ENCODE data around the gene ARHGAP20.

ARHGAP20 gene

DNA sequence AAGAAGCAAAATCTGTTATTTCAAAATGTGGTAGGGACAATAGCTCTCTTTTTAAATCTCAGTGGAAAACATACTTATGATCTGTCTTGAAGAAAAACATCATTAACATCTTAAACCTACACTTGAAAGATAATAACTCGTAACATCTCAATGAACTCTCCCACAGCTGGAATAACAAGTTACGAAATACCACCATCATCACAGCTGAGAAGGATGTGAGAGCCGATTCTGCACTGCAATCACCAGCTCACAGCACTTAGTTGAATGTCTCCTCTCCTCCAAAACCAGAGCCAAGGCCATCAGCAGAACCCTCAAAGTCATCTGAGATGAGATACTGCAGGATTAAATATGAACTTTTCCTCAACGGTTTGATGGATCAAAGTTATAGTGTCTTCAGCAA is 124.3 kb downstream of the ARHGAP20 start:
- no peak for ATAC-seq
- TF ChIP-seq, protein P1, sequence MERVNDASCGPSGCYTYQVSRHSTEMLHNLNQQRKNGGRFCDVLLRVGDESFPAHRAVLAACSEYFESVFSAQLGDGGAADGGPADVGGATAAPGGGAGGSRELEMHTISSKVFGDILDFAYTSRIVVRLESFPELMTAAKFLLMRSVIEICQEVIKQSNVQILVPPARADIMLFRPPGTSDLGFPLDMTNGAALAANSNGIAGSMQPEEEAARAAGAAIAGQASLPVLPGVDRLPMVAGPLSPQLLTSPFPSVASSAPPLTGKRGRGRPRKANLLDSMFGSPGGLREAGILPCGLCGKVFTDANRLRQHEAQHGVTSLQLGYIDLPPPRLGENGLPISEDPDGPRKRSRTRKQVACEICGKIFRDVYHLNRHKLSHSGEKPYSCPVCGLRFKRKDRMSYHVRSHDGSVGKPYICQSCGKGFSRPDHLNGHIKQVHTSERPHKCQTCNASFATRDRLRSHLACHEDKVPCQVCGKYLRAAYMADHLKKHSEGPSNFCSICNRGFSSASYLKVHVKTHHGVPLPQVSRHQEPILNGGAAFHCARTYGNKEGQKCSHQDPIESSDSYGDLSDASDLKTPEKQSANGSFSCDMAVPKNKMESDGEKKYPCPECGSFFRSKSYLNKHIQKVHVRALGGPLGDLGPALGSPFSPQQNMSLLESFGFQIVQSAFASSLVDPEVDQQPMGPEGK (CRISPR knock-in tag; IDR thresholded peaks at IDR 0.05; ENCODE audit: borderline replicate concordance): no peak
- TF ChIP-seq ARNTL (CRISPR knock-in tag; IDR thresholded peaks at IDR 0.05; ENCODE audit: borderline replicate concordance, low read depth) (no peak), TOX (CRISPR knock-in tag; IDR thresholded peaks at IDR 0.05; ENCODE audit: borderline replicate concordance) (no peak), ZFP3 (CRISPR knock-in tag; IDR thresholded peaks at IDR 0.05) (no peak), GLIS3 (CRISPR knock-in tag; IDR thresholded peaks at IDR 0.05) (no peak), ZFP30 (CRISPR knock-in tag; IDR thresholded peaks at IDR 0.05) (no peak)
- TF ChIP-seq, protein P2, sequence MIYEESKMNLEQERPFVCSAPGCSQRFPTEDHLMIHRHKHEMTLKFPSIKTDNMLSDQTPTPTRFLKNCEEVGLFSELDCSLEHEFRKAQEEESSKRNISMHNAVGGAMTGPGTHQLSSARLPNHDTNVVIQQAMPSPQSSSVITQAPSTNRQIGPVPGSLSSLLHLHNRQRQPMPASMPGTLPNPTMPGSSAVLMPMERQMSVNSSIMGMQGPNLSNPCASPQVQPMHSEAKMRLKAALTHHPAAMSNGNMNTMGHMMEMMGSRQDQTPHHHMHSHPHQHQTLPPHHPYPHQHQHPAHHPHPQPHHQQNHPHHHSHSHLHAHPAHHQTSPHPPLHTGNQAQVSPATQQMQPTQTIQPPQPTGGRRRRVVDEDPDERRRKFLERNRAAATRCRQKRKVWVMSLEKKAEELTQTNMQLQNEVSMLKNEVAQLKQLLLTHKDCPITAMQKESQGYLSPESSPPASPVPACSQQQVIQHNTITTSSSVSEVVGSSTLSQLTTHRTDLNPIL (CRISPR knock-in tag; IDR thresholded peaks at IDR 0.05; ENCODE audit: low read depth): no peak
- TF ChIP-seq, protein P3, sequence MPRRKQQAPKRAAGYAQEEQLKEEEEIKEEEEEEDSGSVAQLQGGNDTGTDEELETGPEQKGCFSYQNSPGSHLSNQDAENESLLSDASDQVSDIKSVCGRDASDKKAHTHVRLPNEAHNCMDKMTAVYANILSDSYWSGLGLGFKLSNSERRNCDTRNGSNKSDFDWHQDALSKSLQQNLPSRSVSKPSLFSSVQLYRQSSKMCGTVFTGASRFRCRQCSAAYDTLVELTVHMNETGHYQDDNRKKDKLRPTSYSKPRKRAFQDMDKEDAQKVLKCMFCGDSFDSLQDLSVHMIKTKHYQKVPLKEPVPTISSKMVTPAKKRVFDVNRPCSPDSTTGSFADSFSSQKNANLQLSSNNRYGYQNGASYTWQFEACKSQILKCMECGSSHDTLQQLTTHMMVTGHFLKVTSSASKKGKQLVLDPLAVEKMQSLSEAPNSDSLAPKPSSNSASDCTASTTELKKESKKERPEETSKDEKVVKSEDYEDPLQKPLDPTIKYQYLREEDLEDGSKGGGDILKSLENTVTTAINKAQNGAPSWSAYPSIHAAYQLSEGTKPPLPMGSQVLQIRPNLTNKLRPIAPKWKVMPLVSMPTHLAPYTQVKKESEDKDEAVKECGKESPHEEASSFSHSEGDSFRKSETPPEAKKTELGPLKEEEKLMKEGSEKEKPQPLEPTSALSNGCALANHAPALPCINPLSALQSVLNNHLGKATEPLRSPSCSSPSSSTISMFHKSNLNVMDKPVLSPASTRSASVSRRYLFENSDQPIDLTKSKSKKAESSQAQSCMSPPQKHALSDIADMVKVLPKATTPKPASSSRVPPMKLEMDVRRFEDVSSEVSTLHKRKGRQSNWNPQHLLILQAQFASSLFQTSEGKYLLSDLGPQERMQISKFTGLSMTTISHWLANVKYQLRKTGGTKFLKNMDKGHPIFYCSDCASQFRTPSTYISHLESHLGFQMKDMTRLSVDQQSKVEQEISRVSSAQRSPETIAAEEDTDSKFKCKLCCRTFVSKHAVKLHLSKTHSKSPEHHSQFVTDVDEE (CRISPR knock-in tag; IDR thresholded peaks at IDR 0.05): no peak
- TF ChIP-seq, protein P4, sequence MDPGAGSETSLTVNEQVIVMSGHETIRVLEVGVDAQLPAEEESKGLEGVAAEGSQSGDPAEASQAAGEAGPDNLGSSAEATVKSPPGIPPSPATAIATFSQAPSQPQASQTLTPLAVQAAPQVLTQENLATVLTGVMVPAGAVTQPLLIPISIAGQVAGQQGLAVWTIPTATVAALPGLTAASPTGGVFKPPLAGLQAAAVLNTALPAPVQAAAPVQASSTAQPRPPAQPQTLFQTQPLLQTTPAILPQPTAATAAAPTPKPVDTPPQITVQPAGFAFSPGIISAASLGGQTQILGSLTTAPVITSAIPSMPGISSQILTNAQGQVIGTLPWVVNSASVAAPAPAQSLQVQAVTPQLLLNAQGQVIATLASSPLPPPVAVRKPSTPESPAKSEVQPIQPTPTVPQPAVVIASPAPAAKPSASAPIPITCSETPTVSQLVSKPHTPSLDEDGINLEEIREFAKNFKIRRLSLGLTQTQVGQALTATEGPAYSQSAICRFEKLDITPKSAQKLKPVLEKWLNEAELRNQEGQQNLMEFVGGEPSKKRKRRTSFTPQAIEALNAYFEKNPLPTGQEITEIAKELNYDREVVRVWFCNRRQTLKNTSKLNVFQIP (CRISPR knock-in tag; IDR thresholded peaks at IDR 0.05; ENCODE audit: borderline replicate concordance, low read depth): no peak
- TF ChIP-seq, protein P5, sequence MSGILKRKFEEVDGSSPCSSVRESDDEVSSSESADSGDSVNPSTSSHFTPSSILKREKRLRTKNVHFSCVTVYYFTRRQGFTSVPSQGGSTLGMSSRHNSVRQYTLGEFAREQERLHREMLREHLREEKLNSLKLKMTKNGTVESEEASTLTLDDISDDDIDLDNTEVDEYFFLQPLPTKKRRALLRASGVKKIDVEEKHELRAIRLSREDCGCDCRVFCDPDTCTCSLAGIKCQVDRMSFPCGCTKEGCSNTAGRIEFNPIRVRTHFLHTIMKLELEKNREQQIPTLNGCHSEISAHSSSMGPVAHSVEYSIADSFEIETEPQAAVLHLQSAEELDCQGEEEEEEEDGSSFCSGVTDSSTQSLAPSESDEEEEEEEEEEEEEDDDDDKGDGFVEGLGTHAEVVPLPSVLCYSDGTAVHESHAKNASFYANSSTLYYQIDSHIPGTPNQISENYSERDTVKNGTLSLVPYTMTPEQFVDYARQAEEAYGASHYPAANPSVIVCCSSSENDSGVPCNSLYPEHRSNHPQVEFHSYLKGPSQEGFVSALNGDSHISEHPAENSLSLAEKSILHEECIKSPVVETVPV (CRISPR knock-in tag; IDR thresholded peaks at IDR 0.05): no peak

DNA sequence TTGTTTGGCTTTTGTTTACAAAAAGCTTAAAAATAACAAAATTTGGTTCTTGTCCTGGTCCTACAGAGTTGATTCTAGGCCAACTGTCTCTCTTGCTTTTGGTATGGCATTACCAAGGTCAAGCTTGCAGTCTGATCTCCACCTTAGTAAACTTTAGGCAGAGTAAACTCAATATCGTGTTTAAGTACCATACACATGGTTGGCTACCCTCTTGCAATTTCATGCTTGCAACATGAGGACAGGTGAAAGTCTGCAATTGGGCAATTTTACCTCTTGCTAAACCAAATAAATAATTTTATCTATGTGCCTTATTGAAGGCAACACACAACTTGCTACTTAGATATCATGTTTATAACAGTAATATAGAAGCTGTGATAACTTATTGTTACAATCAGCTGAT is 125.1 kb downstream of the ARHGAP20 start:
- TF ChIP-seq, protein P3 (CRISPR knock-in tag; IDR thresholded peaks at IDR 0.05): no peak
- TF ChIP-seq ZC3H10 (CRISPR knock-in tag; IDR thresholded peaks at IDR 0.05) (no peak), ZFP3 (CRISPR knock-in tag; IDR thresholded peaks at IDR 0.05) (no peak), ZNF8 (CRISPR knock-in tag; IDR thresholded peaks at IDR 0.05) (no peak), BACH2 (CRISPR knock-in tag; IDR thresholded peaks at IDR 0.05; ENCODE audit: borderline replicate concordance) (no peak), CSDC2 (CRISPR knock-in tag; IDR thresholded peaks at IDR 0.05) (no peak), ISL1 (CRISPR knock-in tag; IDR thresholded peaks at IDR 0.05) (no peak), OSR1 (CRISPR knock-in tag; IDR thresholded peaks at IDR 0.05) (no peak), TCF4 (CRISPR knock-in tag; IDR thresholded peaks at IDR 0.05; ENCODE audit: borderline replicate concordance) (no peak), GLIS3 (CRISPR knock-in tag; IDR thresholded peaks at IDR 0.05) (no peak), ESRRG (CRISPR knock-in tag; IDR thresholded peaks at IDR 0.05) (no peak)
- TF ChIP-seq, protein P1 (CRISPR knock-in tag; IDR thresholded peaks at IDR 0.05; ENCODE audit: borderline replicate concordance): no peak
- TF ChIP-seq, protein P5 (CRISPR knock-in tag; IDR thresholded peaks at IDR 0.05): no peak
- TF ChIP-seq, protein P4 (CRISPR knock-in tag; IDR thresholded peaks at IDR 0.05; ENCODE audit: borderline replicate concordance, low read depth): no peak
- no peak for ATAC-seq

All from SK-N-SH treated with all-trans-retinoic acid at 6 μM for 48 hours (cell line).